Measurements from ENCODE around the gene ENDOV.

GRCh38 chr17:80457236-80457856 is 42.4 kb downstream of the ENDOV start:
- no peak for TF ChIP-seq ZNF724P (CRISPR knock-in tag; IDR thresholded peaks at IDR 0.05; ENCODE audit: borderline replicate concordance)
- no peak for TF ChIP-seq CTCF (CRISPR knock-in tag; IDR thresholded peaks at IDR 0.05)
